Measurements from ENCODE around the gene SMG7. TPM values are rescaled to one million over a fixed set of nuclear protein-coding genes. Genes with fewer than 3 reads are reported as not detected.

The SMG7 gene
- total RNA-seq, 1 donor from 2014 or later = 70.2 TPM

- Mint-ChIP-seq H3K9me3 (ENCODE audit: unreplicated experiment) (no peaks in the 10 kb centered on the region), H3K4me1 (ENCODE audit: unreplicated experiment) (peaks cover 46% of the 10 kb centered on the region), H3K36me3 (ENCODE audit: low read depth, unreplicated experiment) (no peaks in the 10 kb centered on the region), H3K27ac (ENCODE audit: unreplicated experiment) (no peak overlapping the region), H3K4me3 (ENCODE audit: unreplicated experiment) (no peak overlapping the region), H3K27me3 (ENCODE audit: unreplicated experiment) (no peaks in the 10 kb centered on the region)
- no peak for DNase-seq (ENCODE audit: low spot score)
- no peak for TF ChIP-seq CTCF (IDR thresholded peaks at IDR 0.05; ENCODE audit: unreplicated experiment)
Measured at GRCh38 chr1:183483224-183483623, 10.9 kb downstream of the SMG7 start.

- DNase-seq (ENCODE audit: low spot score) = no peak
- peaks cover 2% of the 10 kb centered on the region for H3K27me3 Mint-ChIP-seq (ENCODE audit: unreplicated experiment)
- H3K4me3 Mint-ChIP-seq (ENCODE audit: unreplicated experiment) = no peak overlapping the region
- H3K36me3 Mint-ChIP-seq (ENCODE audit: low read depth, unreplicated experiment) = no peaks in the 10 kb centered on the region
- no peaks in the 10 kb centered on the region for H3K9me3 Mint-ChIP-seq (ENCODE audit: unreplicated experiment)
- peak overlapping the region; percentile 65 for H3K27ac Mint-ChIP-seq (ENCODE audit: unreplicated experiment)
- no peak for TF ChIP-seq CTCF (IDR thresholded peaks at IDR 0.05; ENCODE audit: unreplicated experiment)
- peaks cover 36% of the 10 kb centered on the region for H3K4me1 Mint-ChIP-seq (ENCODE audit: unreplicated experiment)
Measured at GRCh38 chr1:183484254-183484653, 12.0 kb downstream of the SMG7 start.

GRCh38 chr1:183484851-183485250, 12.6 kb downstream of the SMG7 start:
- peak overlapping the region; percentile 32 for H3K27ac Mint-ChIP-seq (ENCODE audit: unreplicated experiment)
- no peaks in the 10 kb centered on the region for H3K9me3 Mint-ChIP-seq (ENCODE audit: unreplicated experiment)
- TF ChIP-seq CTCF (IDR thresholded peaks at IDR 0.05; ENCODE audit: unreplicated experiment) = no peak
- H3K4me3 Mint-ChIP-seq (ENCODE audit: unreplicated experiment) = no peak overlapping the region
- no peak for DNase-seq (ENCODE audit: low spot score)
- no peaks in the 10 kb centered on the region for H3K36me3 Mint-ChIP-seq (ENCODE audit: low read depth, unreplicated experiment)
- peaks cover 30% of the 10 kb centered on the region for H3K4me1 Mint-ChIP-seq (ENCODE audit: unreplicated experiment)
- H3K27me3 Mint-ChIP-seq (ENCODE audit: unreplicated experiment) = peaks cover 2% of the 10 kb centered on the region

GRCh38 chr1:183487674-183488442, 15.6 kb downstream of the SMG7 start:
- Mint-ChIP-seq H3K27ac (ENCODE audit: unreplicated experiment) (no peak overlapping the region), H3K27me3 (ENCODE audit: unreplicated experiment) (peaks cover 2% of the 10 kb centered on the region), H3K36me3 (ENCODE audit: low read depth, unreplicated experiment) (no peaks in the 10 kb centered on the region), H3K4me3 (ENCODE audit: unreplicated experiment) (no peak overlapping the region), H3K4me1 (ENCODE audit: unreplicated experiment) (peaks cover 3% of the 10 kb centered on the region), H3K9me3 (ENCODE audit: unreplicated experiment) (no peaks in the 10 kb centered on the region)
- TF ChIP-seq CTCF (IDR thresholded peaks at IDR 0.05; ENCODE audit: unreplicated experiment) = no peak
- DNase-seq (ENCODE audit: low spot score) = no peak

- Mint-ChIP-seq H3K4me3 (ENCODE audit: unreplicated experiment) (no peak overlapping the region), H3K27ac (ENCODE audit: unreplicated experiment) (no peak overlapping the region), H3K9me3 (ENCODE audit: unreplicated experiment) (no peaks in the 10 kb centered on the region), H3K36me3 (ENCODE audit: low read depth, unreplicated experiment) (no peaks in the 10 kb centered on the region), H3K4me1 (ENCODE audit: unreplicated experiment) (no peaks in the 10 kb centered on the region), H3K27me3 (ENCODE audit: unreplicated experiment) (peaks cover 2% of the 10 kb centered on the region)
- TF ChIP-seq CTCF (IDR thresholded peaks at IDR 0.05; ENCODE audit: unreplicated experiment) = no peak
- no peak for DNase-seq (ENCODE audit: low spot score)
Measured at GRCh38 chr1:183490932-183491331, 18.6 kb downstream of the SMG7 start.
